ENCODE measurements around the gene PTX4. TPM values are rescaled to one million over a fixed set of nuclear protein-coding genes. Genes with fewer than 3 reads are reported as not detected.

Gene PTX4
- total RNA-seq, 1 experiment from 2014 or later: not detected

DNA sequence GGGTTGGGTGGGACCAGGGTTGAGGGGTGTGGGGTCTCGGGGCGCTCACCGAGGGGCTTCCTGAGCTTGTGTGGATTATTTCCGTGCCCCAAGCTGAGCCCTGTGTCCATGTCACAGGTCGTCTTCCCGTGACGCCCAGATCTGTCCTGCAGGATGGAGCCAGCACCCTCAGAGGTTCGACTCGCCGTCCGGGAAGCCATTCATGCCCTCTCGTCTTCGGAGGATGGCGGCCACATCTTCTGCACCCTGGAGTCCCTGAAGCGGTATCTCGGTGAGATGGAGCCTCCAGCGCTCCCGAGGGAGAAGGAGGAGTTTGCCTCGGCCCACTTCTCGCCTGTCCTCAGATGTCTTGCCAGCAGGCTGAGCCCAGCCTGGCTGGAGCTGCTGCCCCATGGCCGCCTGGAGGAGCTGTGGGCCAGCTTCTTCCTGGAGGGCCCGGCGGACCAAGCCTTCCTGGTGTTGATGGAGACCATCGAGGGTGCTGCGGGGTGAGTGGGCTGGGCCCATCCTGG lies 5.4 kb upstream of the PTX4 start:
- no peaks in the 10 kb centered on the region for H3K27me3 ChIP-seq (replicated peaks; ENCODE audit: control insufficient read depth, insufficient read depth, low read length)
- CTCF ChIA-PET: interaction anchor here (0.6 kb wide), 1 partner anchor 19 kb away, joined by 3 read pairs; no protein-coding TSS in a partner anchor
- Mint-ChIP-seq H3K4me3 (ENCODE audit: unreplicated experiment) (peak overlapping the region; percentile 96), H3K27ac (ENCODE audit: unreplicated experiment) (peak overlapping the region; percentile 98), H3K27me3 (ENCODE audit: insufficient read depth, unreplicated experiment) (no peaks in the 10 kb centered on the region), H3K9me3 (ENCODE audit: unreplicated experiment) (no peaks in the 10 kb centered on the region), H3K4me1 (ENCODE audit: low read depth, unreplicated experiment) (no peaks in the 10 kb centered on the region), H3K36me3 (ENCODE audit: insufficient read depth, unreplicated experiment) (peaks cover 31% of the 10 kb centered on the region)
- peak in 1 of 2 experiments; percentile 40 for DNase-seq
- POLR2A ChIA-PET: interaction anchor here (1.9 kb wide), 1 partner anchor 74 kb away, joined by 9 read pairs; the partner anchor contains the start of gene UQCC4
- no TSS peak for BruUV-seq (replicated peaks)
- no peaks in the 10 kb centered on the region for H3K9me3 ChIP-seq
- H3K4me1 ChIP-seq: peaks cover 5% of the 10 kb centered on the region; the same call in 1 of the 2 replicates
- intact Hi-C loops (cut with micrococcal nuclease; ENCODE audit: unreplicated experiment): no loop called here
- peak overlapping the region; percentile 59 for H3K4me3 ChIP-seq (ENCODE audit: low read depth, low read length)
- H3K36me3 ChIP-seq (ENCODE audit: control insufficient read depth, insufficient read depth, low read length): peaks cover 3% of the 10 kb centered on the region
- no peak for TF ChIP-seq CTCF (IDR thresholded peaks at IDR 0.05; ENCODE audit: insufficient read depth in 1 of 2, low read depth in 1 of 2, low read length in 1 of 2, severe bottlenecking in 1 of 2, unreplicated experiment in 1 of 2)

GRCh38 chr16:1493746-1494094 lies 5.0 kb upstream of the PTX4 start:
- Mint-ChIP-seq H3K9me3 (ENCODE audit: unreplicated experiment) (no peaks in the 10 kb centered on the region), H3K36me3 (ENCODE audit: insufficient read depth, unreplicated experiment) (peaks cover 27% of the 10 kb centered on the region), H3K4me3 (ENCODE audit: unreplicated experiment) (peak overlapping the region; percentile 96), H3K4me1 (ENCODE audit: low read depth, unreplicated experiment) (no peaks in the 10 kb centered on the region), H3K27ac (ENCODE audit: unreplicated experiment) (peak overlapping the region; percentile 98), H3K27me3 (ENCODE audit: insufficient read depth, unreplicated experiment) (no peaks in the 10 kb centered on the region)
- POLR2A ChIA-PET: interaction anchor here (1.9 kb wide), 1 partner anchor 73 kb away, joined by 9 read pairs; the partner anchor contains the start of gene UQCC4
- DNase-seq: no peak
- intact Hi-C loops (cut with micrococcal nuclease; ENCODE audit: unreplicated experiment): no loop called here
- Histone ChIP-seq H3K4me1 (peaks cover 5% of the 10 kb centered on the region; the same call in 1 of the 2 replicates), H3K4me3 (ENCODE audit: low read depth, low read length) (peak overlapping the region; percentile 59), H3K9me3 (no peaks in the 10 kb centered on the region), H3K27me3 (replicated peaks; ENCODE audit: control insufficient read depth, insufficient read depth, low read length) (no peaks in the 10 kb centered on the region), H3K36me3 (ENCODE audit: control insufficient read depth, insufficient read depth, low read length) (peaks cover 3% of the 10 kb centered on the region)
- BruUV-seq (replicated peaks): TSS peak; percentile 46
- TF ChIP-seq CTCF (IDR thresholded peaks at IDR 0.05; ENCODE audit: insufficient read depth in 1 of 2, low read depth in 1 of 2, low read length in 1 of 2, severe bottlenecking in 1 of 2, unreplicated experiment in 1 of 2): no peak
- CTCF ChIA-PET: interaction anchor here (0.6 kb wide), 1 partner anchor 19 kb away, joined by 3 read pairs; no protein-coding TSS in a partner anchor

DNA sequence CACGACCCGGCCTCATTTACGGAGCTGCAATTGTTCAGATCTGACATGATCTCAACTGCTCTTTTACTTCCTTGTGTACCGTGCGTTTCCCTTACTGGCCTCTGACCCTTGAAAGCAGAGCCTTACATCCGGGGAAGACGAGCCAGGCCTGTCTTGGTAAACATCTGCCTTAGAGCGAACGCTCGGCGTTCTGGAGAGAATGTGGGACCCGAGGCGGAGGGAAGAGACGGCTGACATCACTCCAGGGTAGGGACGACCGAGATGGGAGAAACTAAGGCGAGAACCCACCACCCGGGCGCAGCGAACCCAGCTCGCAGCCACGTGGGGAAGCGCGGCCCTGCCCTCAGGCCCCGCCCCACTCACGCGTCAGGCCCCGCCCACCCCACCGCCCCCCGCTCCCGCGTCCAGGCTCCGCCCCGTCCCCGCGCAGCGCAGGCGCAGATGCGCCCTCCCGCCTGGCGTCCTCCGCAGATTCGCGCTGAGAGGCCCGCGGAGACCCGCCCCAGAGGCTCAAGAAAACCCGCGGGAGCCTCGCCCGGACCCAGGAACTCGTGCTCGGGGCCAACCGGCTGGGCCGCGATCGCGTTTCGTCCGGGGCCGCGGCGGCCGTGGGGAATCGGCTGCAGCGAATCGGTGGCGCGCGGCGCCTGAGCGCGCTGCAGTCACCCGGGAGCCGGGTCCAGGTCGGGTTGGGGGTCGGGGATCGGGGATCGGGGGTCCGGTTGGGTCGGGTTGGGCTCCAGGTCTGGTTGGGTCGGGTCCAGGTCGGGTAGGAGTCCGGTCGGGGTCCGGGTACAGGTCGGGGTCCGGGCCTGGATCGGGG lies 4.4 kb upstream of the PTX4 start, which contains the start of gene TELO2:
Gene TELO2 (plus strand): TSS at position 438 of the 823 bp plus-strand sequence. CDS start 922 bp downstream, outside the sequence.
- H3K27me3 Mint-ChIP-seq (ENCODE audit: insufficient read depth, unreplicated experiment): no peaks in the 10 kb centered on the region
- H3K36me3 Mint-ChIP-seq (ENCODE audit: insufficient read depth, unreplicated experiment): peaks cover 21% of the 10 kb centered on the region
- Histone ChIP-seq H3K4me3 (ENCODE audit: low read depth, low read length) (peak within 1 kb of the TSS; percentile 59), H3K9me3 (no peaks in the 10 kb centered on the region), H3K4me1 (peaks cover 5% of the 10 kb centered on the region; the same call in 1 of the 2 replicates), H3K27me3 (replicated peaks; ENCODE audit: control insufficient read depth, insufficient read depth, low read length) (no peaks in the 10 kb centered on the region), H3K36me3 (ENCODE audit: control insufficient read depth, insufficient read depth, low read length) (peaks cover 3% of the 10 kb centered on the region)
- no peak for TF ChIP-seq CTCF (IDR thresholded peaks at IDR 0.05; ENCODE audit: insufficient read depth in 1 of 2, low read depth in 1 of 2, low read length in 1 of 2, severe bottlenecking in 1 of 2, unreplicated experiment in 1 of 2)
- ChIA-PET CTCF (interaction anchor here (0.6 kb wide), 1 partner anchor 404 kb away, joined by 3 read pairs; no protein-coding TSS in a partner anchor), POLR2A (interaction anchor here (0.5 to 1.9 kb wide), 3 partner anchors 72 to 1123 kb away, joined by 4 to 9 read pairs (median 5); partner anchors contain the start of genes MRPL28 and UQCC4)
- DNase-seq: peak; percentile 85 to 88
- no TSS peak for BruUV-seq (replicated peaks)
- peak within 1 kb of the TSS; percentile 98 for H3K27ac Mint-ChIP-seq (ENCODE audit: unreplicated experiment)
- intact Hi-C loops (cut with micrococcal nuclease; ENCODE audit: unreplicated experiment): no loop called here
- H3K4me1 Mint-ChIP-seq (ENCODE audit: low read depth, unreplicated experiment): no peaks in the 10 kb centered on the region
- peak within 1 kb of the TSS; percentile 96 for H3K4me3 Mint-ChIP-seq (ENCODE audit: unreplicated experiment)
- H3K9me3 Mint-ChIP-seq (ENCODE audit: unreplicated experiment): no peaks in the 10 kb centered on the region
